NOMO-1 treated with dmso at 0.1 percent for 144 hours (cell line): ENCODE results near the gene PLCG2.
A peak's percentile ranks its signal among the peaks of the same experiment; 100 is the strongest.
"Not testable (repeated sequence)": the region's sequence is repeated elsewhere in the genome, so short reads cannot be mapped to it uniquely, and the experiment has no call there.

Experiments
- DNase-seq: peaks from one replicate; lab custom pipeline; 2025; ENCODE audit not compliant: unreplicated experiment; lab: John Stamatoyannopoulos, UW

Gene PLCG2

GRCh38 chr16:81873843-81874752 lies 95.0 kb downstream of the PLCG2 start:
- DNase-seq, result peak; percentile 6

- DNase-seq, result no peak
Observed at GRCh38 chr16:81875461-81875860, 96.4 kb downstream of the PLCG2 start.

- DNase-seq, result no peak
Observed at GRCh38 chr16:81876273-81876900, 97.3 kb downstream of the PLCG2 start.

- DNase-seq, result not testable (repeated sequence)
Observed at GRCh38 chr16:81877490-81877889, 98.4 kb downstream of the PLCG2 start.

GRCh38 chr16:81878529-81878928 lies 99.4 kb downstream of the PLCG2 start:
- DNase-seq, result no peak

GRCh38 chr16:81879625-81880024 lies 100.5 kb downstream of the PLCG2 start:
- no peak for DNase-seq

- DNase-seq, result no peak
Observed at GRCh38 chr16:81880816-81881215, 101.7 kb downstream of the PLCG2 start.

- DNase-seq, result no peak
Observed at GRCh38 chr16:81881228-81881627, 102.1 kb downstream of the PLCG2 start.

- no peak for DNase-seq
Observed at GRCh38 chr16:81882559-81882958, 103.5 kb downstream of the PLCG2 start.

GRCh38 chr16:81883235-81883634 lies 104.1 kb downstream of the PLCG2 start:
- DNase-seq, result no peak

- DNase-seq, result peak; percentile 49
Observed at GRCh38 chr16:81885976-81886586, 107.0 kb downstream of the PLCG2 start.

GRCh38 chr16:81888520-81889394 lies 109.7 kb downstream of the PLCG2 start:
- no peak for DNase-seq

GRCh38 chr16:81891736-81892364 lies 112.8 kb downstream of the PLCG2 start:
- DNase-seq, result no peak

GRCh38 chr16:81894592-81894991 lies 115.5 kb downstream of the PLCG2 start:
- DNase-seq, result no peak

GRCh38 chr16:81896902-81897301 lies 117.8 kb downstream of the PLCG2 start:
- no peak for DNase-seq

- no peak for DNase-seq
Observed at GRCh38 chr16:81899601-81900000, 120.5 kb downstream of the PLCG2 start.

- DNase-seq, result no peak
Observed at GRCh38 chr16:81900014-81900413, 120.9 kb downstream of the PLCG2 start.

- DNase-seq, result no peak
Observed at GRCh38 chr16:81900456-81900855, 121.4 kb downstream of the PLCG2 start.

- DNase-seq, result no peak
Observed at GRCh38 chr16:81901484-81901883, 122.4 kb downstream of the PLCG2 start.

- no peak for DNase-seq
Observed at GRCh38 chr16:81902025-81902424, 122.9 kb downstream of the PLCG2 start.
